ENCODE results near the gene SLC9A2.

The SLC9A2 gene

DNA sequence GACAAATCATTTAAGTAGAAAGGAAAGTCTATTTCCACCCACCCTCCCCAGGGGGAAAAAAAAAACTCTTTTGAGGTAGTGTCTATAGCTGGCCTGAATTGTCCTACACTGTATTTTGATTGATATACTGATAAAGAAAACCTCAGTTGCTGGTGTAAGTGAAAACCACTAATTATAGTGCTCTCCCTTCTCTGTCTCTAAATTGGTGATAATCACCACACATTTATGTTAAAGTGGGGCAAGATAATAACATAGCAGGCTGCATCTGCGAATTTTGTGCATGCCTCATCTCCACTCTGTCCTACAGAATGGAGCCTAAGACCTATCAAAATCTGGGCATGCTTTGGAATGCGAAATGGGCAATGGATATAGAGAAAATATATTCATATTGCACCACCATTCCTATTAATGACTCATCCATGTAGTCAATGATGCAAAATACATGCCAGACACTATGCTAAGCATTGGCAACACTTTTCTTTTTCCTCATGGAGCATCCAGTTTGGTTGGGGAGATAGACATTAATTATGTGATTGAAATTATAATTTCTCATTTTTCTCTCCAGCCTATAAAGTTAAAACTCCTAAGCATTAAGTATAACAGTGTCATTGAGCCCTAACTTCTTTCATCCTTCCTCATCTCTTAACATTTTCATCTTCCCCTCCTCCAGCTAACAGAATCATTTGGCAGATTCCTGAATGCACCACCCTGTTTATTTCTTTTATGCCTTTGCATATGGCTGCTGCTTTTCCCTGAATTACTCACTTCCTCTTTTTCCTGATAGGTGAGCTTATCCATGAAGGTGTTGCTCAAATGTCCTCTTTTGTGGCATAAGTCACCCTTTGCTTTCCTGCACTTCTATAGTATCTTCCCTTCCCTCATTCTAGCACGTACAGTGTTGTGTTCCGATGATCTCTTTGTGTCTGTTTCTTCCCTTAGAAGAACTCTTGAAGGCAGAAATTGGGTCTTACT lies 58.2 kb downstream of the SLC9A2 start:
- no peaks in the 10 kb centered on the region for H3K36me3 ChIP-seq (ENCODE audit: insufficient read depth, low read length)

GRCh38 chr2:102678442-102678841 lies 59.1 kb downstream of the SLC9A2 start:
- H3K27me3 ChIP-seq (ENCODE audit: control insufficient read depth, insufficient read depth, low read length): peaks cover 13% of the 10 kb centered on the region
- no peaks in the 10 kb centered on the region for H3K9me3 ChIP-seq (replicated peaks; ENCODE audit: low read length)
- no peak overlapping the region for H3K9ac ChIP-seq (ENCODE audit: low read depth, low read length)
- no peaks in the 10 kb centered on the region for H3K4me1 ChIP-seq (ENCODE audit: control insufficient read depth, insufficient read depth, low read length)
- no peaks in the 10 kb centered on the region for H3K36me3 ChIP-seq (ENCODE audit: insufficient read depth, low read length)
- H3K4me2 ChIP-seq (ENCODE audit: low read length): no peak overlapping the region
- no peak overlapping the region for H3K4me3 ChIP-seq (ENCODE audit: low read length)

More for the DNA sequence above, 58.2 kb downstream of the SLC9A2 start:
- no peaks in the 10 kb centered on the region for H3K9me3 ChIP-seq (replicated peaks; ENCODE audit: low read length)
- no peaks in the 10 kb centered on the region for H3K4me1 ChIP-seq (ENCODE audit: control insufficient read depth, insufficient read depth, low read length)
- H3K4me2 ChIP-seq (ENCODE audit: low read length): no peak overlapping the region
- H3K27me3 ChIP-seq (ENCODE audit: control insufficient read depth, insufficient read depth, low read length): peaks cover 11% of the 10 kb centered on the region
- H3K9ac ChIP-seq (ENCODE audit: low read depth, low read length): no peak overlapping the region
- H3K4me3 ChIP-seq (ENCODE audit: low read length): no peak overlapping the region

- peaks cover 6% of the 10 kb centered on the region for H3K27me3 ChIP-seq (ENCODE audit: control insufficient read depth, insufficient read depth, low read length)
- H3K9ac ChIP-seq (ENCODE audit: low read depth, low read length): no peak overlapping the region
- H3K9me3 ChIP-seq (replicated peaks; ENCODE audit: low read length): no peaks in the 10 kb centered on the region
- no peaks in the 10 kb centered on the region for H3K36me3 ChIP-seq (ENCODE audit: insufficient read depth, low read length)
- no peak overlapping the region for H3K4me3 ChIP-seq (ENCODE audit: low read length)
- no peaks in the 10 kb centered on the region for H3K4me1 ChIP-seq (ENCODE audit: control insufficient read depth, insufficient read depth, low read length)
- no peak overlapping the region for H3K4me2 ChIP-seq (ENCODE audit: low read length)
Measured at GRCh38 chr2:102686479-102687439, 67.4 kb downstream of the SLC9A2 start.

GRCh38 chr2:102690012-102690411 lies 70.7 kb downstream of the SLC9A2 start:
- H3K4me2 ChIP-seq (ENCODE audit: low read length): no peak overlapping the region
- no peaks in the 10 kb centered on the region for H3K9me3 ChIP-seq (replicated peaks; ENCODE audit: low read length)
- H3K27me3 ChIP-seq (ENCODE audit: control insufficient read depth, insufficient read depth, low read length): peaks cover 16% of the 10 kb centered on the region
- H3K36me3 ChIP-seq (ENCODE audit: insufficient read depth, low read length): no peaks in the 10 kb centered on the region
- H3K4me1 ChIP-seq (ENCODE audit: control insufficient read depth, insufficient read depth, low read length): no peaks in the 10 kb centered on the region
- no peak overlapping the region for H3K4me3 ChIP-seq (ENCODE audit: low read length)
- no peak overlapping the region for H3K9ac ChIP-seq (ENCODE audit: low read depth, low read length)

GRCh38 chr2:102696463-102696862 lies 77.1 kb downstream of the SLC9A2 start:
- Histone ChIP-seq H3K9ac (ENCODE audit: low read depth, low read length) (no peak overlapping the region), H3K4me1 (ENCODE audit: control insufficient read depth, insufficient read depth, low read length) (peaks cover 2% of the 10 kb centered on the region), H3K36me3 (ENCODE audit: insufficient read depth, low read length) (no peaks in the 10 kb centered on the region), H3K4me2 (ENCODE audit: low read length) (no peak overlapping the region), H3K27me3 (ENCODE audit: control insufficient read depth, insufficient read depth, low read length) (peaks cover 25% of the 10 kb centered on the region), H3K4me3 (ENCODE audit: low read length) (no peak overlapping the region), H3K9me3 (replicated peaks; ENCODE audit: low read length) (no peaks in the 10 kb centered on the region)

GRCh38 chr2:102698369-102699111 lies 79.2 kb downstream of the SLC9A2 start:
- H3K4me1 ChIP-seq (ENCODE audit: control insufficient read depth, insufficient read depth, low read length): peaks cover 2% of the 10 kb centered on the region
- H3K27me3 ChIP-seq (ENCODE audit: control insufficient read depth, insufficient read depth, low read length): peaks cover 28% of the 10 kb centered on the region
- no peaks in the 10 kb centered on the region for H3K9me3 ChIP-seq (replicated peaks; ENCODE audit: low read length)
- H3K9ac ChIP-seq (ENCODE audit: low read depth, low read length): no peak overlapping the region
- H3K4me2 ChIP-seq (ENCODE audit: low read length): no peak overlapping the region
- no peaks in the 10 kb centered on the region for H3K36me3 ChIP-seq (ENCODE audit: insufficient read depth, low read length)
- no peak overlapping the region for H3K4me3 ChIP-seq (ENCODE audit: low read length)

- Histone ChIP-seq H3K4me3 (ENCODE audit: low read length) (no peak overlapping the region), H3K4me1 (ENCODE audit: control insufficient read depth, insufficient read depth, low read length) (peaks cover 3% of the 10 kb centered on the region)
Measured at GRCh38 chr2:102703305-102703704, 84.0 kb downstream of the SLC9A2 start.

DNA sequence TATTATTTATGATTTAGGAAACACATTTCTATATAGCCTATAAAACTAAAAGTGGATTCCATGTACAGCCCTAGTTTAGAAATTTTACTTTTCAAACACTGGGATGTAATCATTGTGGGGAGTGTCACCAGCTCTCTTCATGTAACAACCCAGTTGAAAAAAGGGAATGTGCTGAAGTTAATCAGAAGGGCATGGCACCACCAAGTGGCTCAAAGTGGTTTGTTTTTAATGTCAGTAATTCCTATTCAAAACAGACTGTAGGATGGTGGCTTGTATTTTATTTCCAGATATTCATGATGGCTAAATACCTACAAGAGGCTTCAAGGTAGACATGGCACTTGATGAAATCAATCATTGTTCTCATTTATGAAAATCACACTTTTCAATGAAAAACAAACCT lies 84.4 kb downstream of the SLC9A2 start:
- H3K27me3 ChIP-seq (ENCODE audit: control insufficient read depth, insufficient read depth, low read length): peaks cover 39% of the 10 kb centered on the region
- H3K4me1 ChIP-seq (ENCODE audit: control insufficient read depth, insufficient read depth, low read length): peaks cover 5% of the 10 kb centered on the region
- no peaks in the 10 kb centered on the region for H3K36me3 ChIP-seq (ENCODE audit: insufficient read depth, low read length)
- no peaks in the 10 kb centered on the region for H3K9me3 ChIP-seq (replicated peaks; ENCODE audit: low read length)
- no peak overlapping the region for H3K4me3 ChIP-seq (ENCODE audit: low read length)
- H3K9ac ChIP-seq (ENCODE audit: low read depth, low read length): no peak overlapping the region
- H3K4me2 ChIP-seq (ENCODE audit: low read length): no peak overlapping the region

More at GRCh38 chr2:102703305-102703704, 84.0 kb downstream of the SLC9A2 start:
- Histone ChIP-seq H3K36me3 (ENCODE audit: insufficient read depth, low read length) (no peaks in the 10 kb centered on the region), H3K27me3 (ENCODE audit: control insufficient read depth, insufficient read depth, low read length) (peaks cover 38% of the 10 kb centered on the region), H3K4me2 (ENCODE audit: low read length) (no peak overlapping the region), H3K9me3 (replicated peaks; ENCODE audit: low read length) (no peaks in the 10 kb centered on the region), H3K9ac (ENCODE audit: low read depth, low read length) (no peak overlapping the region)

- H3K9me3 ChIP-seq (replicated peaks; ENCODE audit: low read length): no peaks in the 10 kb centered on the region
- no peak overlapping the region for H3K4me2 ChIP-seq (ENCODE audit: low read length)
- H3K4me3 ChIP-seq (ENCODE audit: low read length): no peak overlapping the region
- H3K27me3 ChIP-seq (ENCODE audit: control insufficient read depth, insufficient read depth, low read length): peaks cover 33% of the 10 kb centered on the region
- no peaks in the 10 kb centered on the region for H3K36me3 ChIP-seq (ENCODE audit: insufficient read depth, low read length)
- no peak overlapping the region for H3K9ac ChIP-seq (ENCODE audit: low read depth, low read length)
- H3K4me1 ChIP-seq (ENCODE audit: control insufficient read depth, insufficient read depth, low read length): peaks cover 10% of the 10 kb centered on the region
Measured at GRCh38 chr2:102704531-102704930, 85.2 kb downstream of the SLC9A2 start.

DNA sequence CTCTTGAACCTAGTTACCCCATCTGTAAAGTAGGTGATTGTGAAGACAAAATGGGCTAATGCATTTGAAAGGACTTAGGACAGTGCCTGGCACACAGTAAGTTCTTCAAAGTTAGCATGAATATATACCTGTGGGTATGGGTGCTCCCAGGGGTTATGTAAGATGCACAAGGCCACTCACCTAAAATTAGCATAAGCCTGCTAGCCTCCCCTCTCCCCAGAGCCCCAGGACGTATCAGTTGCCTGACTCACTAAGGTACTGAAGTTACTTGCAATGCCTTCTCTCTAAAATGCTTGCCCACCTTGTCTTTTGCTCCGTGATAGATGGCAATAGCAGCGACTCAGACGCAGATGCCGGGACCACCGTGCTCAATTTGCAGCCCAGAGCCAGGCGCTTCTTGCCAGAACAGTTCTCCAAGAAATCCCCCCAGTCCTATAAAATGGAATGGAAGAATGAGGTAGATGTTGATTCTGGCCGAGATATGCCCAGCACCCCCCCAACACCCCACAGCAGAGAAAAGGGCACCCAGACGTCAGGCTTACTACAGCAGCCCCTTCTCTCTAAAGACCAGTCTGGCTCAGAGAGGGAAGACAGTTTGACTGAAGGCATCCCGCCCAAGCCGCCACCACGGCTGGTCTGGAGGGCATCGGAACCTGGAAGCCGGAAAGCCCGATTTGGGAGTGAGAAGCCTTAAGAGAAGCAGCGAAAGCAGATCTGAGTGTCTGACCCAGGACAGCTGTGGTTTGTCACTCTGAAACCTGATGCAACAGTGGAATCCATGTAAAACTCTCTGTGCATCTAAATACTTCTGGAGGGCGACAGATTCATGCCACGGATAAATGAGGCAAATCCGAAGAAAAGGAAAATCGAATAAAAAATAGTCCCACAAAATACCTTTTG lies 88.7 kb downstream of the SLC9A2 start:
- Histone ChIP-seq H3K4me2 (ENCODE audit: low read length) (peak overlapping the region; percentile 11), H3K9ac (ENCODE audit: low read depth, low read length) (no peak overlapping the region), H3K9me3 (replicated peaks; ENCODE audit: low read length) (no peaks in the 10 kb centered on the region), H3K27me3 (ENCODE audit: control insufficient read depth, insufficient read depth, low read length) (peaks cover 27% of the 10 kb centered on the region), H3K4me1 (ENCODE audit: control insufficient read depth, insufficient read depth, low read length) (peaks cover 10% of the 10 kb centered on the region), H3K36me3 (ENCODE audit: insufficient read depth, low read length) (no peaks in the 10 kb centered on the region), H3K4me3 (ENCODE audit: low read length) (no peak overlapping the region)

Data from skeletal muscle satellite cell (primary cell).